Mesenteric fat pad (tissue), 1 donor: ENCODE data around the gene SP2. TPM values are rescaled to one million over a fixed set of nuclear protein-coding genes. Genes with fewer than 3 reads are reported as not detected.
A peak's percentile ranks its signal among the peaks of the same experiment; 100 is the strongest.

Experiments used
- DNase-seq: peaks from one replicate; pipeline ENCODE4 v3.0.0-alpha.2; 2020; ENCODE audit warnings: low spot score
- total RNA-seq: library from RNA; stranded (reverse); fragmentation: NEBNext Ultra II Directional; extraction: Animal tissue kit (Norgen Biotek cat#: 25700); gene quantifications from one replicate; pipeline ENCODE4 v1.2.1, GENCODE V29; 2021
- donor health status: DM: yes; HTN: yes; CAD: no.

SP2 gene
- total RNA-seq, 1 donor from 2014 or later = 12.7 TPM

GRCh38 chr17:47970725-47971499 is 74.9 kb downstream of the SP2 start, which contains the start of gene CDK5RAP3:
TSS of gene CDK5RAP3 (plus strand) at chr17:47971113. CDS start at chr17:47971147, 34 bp downstream.
- DNase-seq = peak; percentile 100

- DNase-seq = no peak
Observed at GRCh38 chr17:47973541-47973940, 77.5 kb downstream of the SP2 start.

- DNase-seq = no peak
Observed at GRCh38 chr17:47975189-47975822, 79.3 kb downstream of the SP2 start.

GRCh38 chr17:47975823-47976205 is 79.8 kb downstream of the SP2 start:
- no peak for DNase-seq

- no peak for DNase-seq
Observed at GRCh38 chr17:47978324-47978723, 82.3 kb downstream of the SP2 start.

Other genes with a start within 250 kb of the SP2 start
- 276 TPM for gene KPNB1, start 246.3 kb upstream of the SP2 start, total RNA-seq
- 21.7 TPM for gene TBKBP1, start 202.1 kb upstream of the SP2 start, total RNA-seq
- 0.35 TPM for gene TBX21, start 163.0 kb upstream of the SP2 start, total RNA-seq
- 5.1 TPM for gene OSBPL7, start 74.4 kb upstream of the SP2 start, total RNA-seq
- 33.5 TPM for gene MRPL10, start 64.7 kb upstream of the SP2 start, total RNA-seq
- gene LRRC46, start 64.6 kb upstream of the SP2 start, total RNA-seq = not detected
- 70.6 TPM for gene SCRN2, start 55.0 kb upstream of the SP2 start, total RNA-seq
- gene SP6, start 45.1 kb upstream of the SP2 start, total RNA-seq = 1.9 TPM
- 28.2 TPM for gene PNPO, start 45.3 kb downstream of the SP2 start, total RNA-seq
- not detected for gene PRR15L, start 61.6 kb downstream of the SP2 start, total RNA-seq
- 105 TPM for gene CDK5RAP3, start 74.9 kb downstream of the SP2 start, total RNA-seq
- gene COPZ2, start 141.6 kb downstream of the SP2 start, total RNA-seq = 64.4 TPM
- gene NFE2L1, start 152.1 kb downstream of the SP2 start, total RNA-seq = 171 TPM
- gene CBX1, start 205.2 kb downstream of the SP2 start, total RNA-seq = 34.0 TPM
- gene SNX11, start 211.5 kb downstream of the SP2 start, total RNA-seq = 20.7 TPM